HepG2 (cell line): ENCODE measurements around the gene CASKIN1. TPM values are rescaled to one million over a fixed set of nuclear protein-coding genes. Genes with fewer than 3 reads are reported as not detected.

Experiments
- CEBPG ChIP-seq: IDR thresholded peaks from 2 replicates; pipeline ENCODE4 v1.6.1; 2016
- EED ChIP-seq: sonication (generic); formaldehyde crosslinking; IDR thresholded peaks from 2 replicates; pipeline ENCODE4 v1.5.0; 2020; ENCODE audit warnings: mild to moderate bottlenecking, missing genetic modification reagents
- EHMT2 ChIP-seq: fragments of 200-600 bp; sonication (generic); IDR thresholded peaks from 2 replicates; pipeline ENCODE4 v1.7.0; 2017; ENCODE audit warnings: antibody characterized with exemption, low read depth, low read length, borderline replicate concordance
- HDAC2 ChIP-seq: sonication (generic); formaldehyde crosslinking; IDR thresholded peaks from 2 replicates; pipeline ENCODE4 v1.4.0; 2020; ENCODE audit warnings: missing genetic modification reagents
- HMG20B ChIP-seq: conservative IDR thresholded peaks from 2 replicates; pipeline ENCODE4 v1.6.1; 2016; ENCODE audit warnings: missing genetic modification reagents, missing compliant biosample characterization
- KAT8 ChIP-seq: IDR thresholded peaks from 2 replicates; pipeline ENCODE4 v1.6.1; 2016; ENCODE audit warnings: missing genetic modification reagents, missing compliant biosample characterization
- MAFG ChIP-seq: sonication (generic); formaldehyde crosslinking; IDR thresholded peaks from 2 replicates; pipeline ENCODE4 v1.5.1; 2020; ENCODE audit warnings: mild to moderate bottlenecking, missing genetic modification reagents
- MAZ ChIP-seq, 2 experiments: sonication (generic) in 1 of 2; formaldehyde crosslinking in 1 of 2; IDR thresholded peaks; 2 replicates each; pipeline versions ENCODE4 v1.5.0 to v1.6.1; 2012 to 2020; ENCODE audit warnings: low read depth in 2 of 2, mild to moderate bottlenecking in 2 of 2, borderline replicate concordance in 1 of 2, improper control_type of control experiment in 1 of 2, low read length in 1 of 2, missing genetic modification reagents in 1 of 2, moderate library complexity in 1 of 2
- MIER3 ChIP-seq: IDR thresholded peaks from 2 replicates; pipeline ENCODE4 v1.6.1; 2016; ENCODE audit warnings: missing compliant biosample characterization, borderline replicate concordance
- NBN ChIP-seq: fragments of 450-650 bp; conservative IDR thresholded peaks from 2 replicates; pipeline ENCODE4 v1.6.1; 2017
- PAWR ChIP-seq: sonication (generic); formaldehyde crosslinking; IDR thresholded peaks from 2 replicates; pipeline ENCODE4 v1.4.0; 2020; ENCODE audit warnings: missing genetic modification reagents, mild to moderate bottlenecking, borderline replicate concordance
- PHF5A ChIP-seq: IDR thresholded peaks from one replicate; pipeline ENCODE4 v1.6.1; 2018; ENCODE audit warnings: low read depth, missing genetic modification reagents; ENCODE audit not compliant: unreplicated experiment
- SMAD9 ChIP-seq: sonication (generic); formaldehyde crosslinking; IDR thresholded peaks from 2 replicates; pipeline ENCODE4 v1.5.1; 2020; ENCODE audit warnings: mild to moderate bottlenecking, missing genetic modification reagents
- TAF15 ChIP-seq: fragments of 200-400 bp; formaldehyde crosslinking; IDR thresholded peaks from one replicate; pipeline ENCODE4 v1.6.1; 2018; ENCODE audit warnings: mild to moderate bottlenecking, low read depth, low read length; ENCODE audit not compliant: poor library complexity, severe bottlenecking
- TEAD2 ChIP-seq: sonication (generic); formaldehyde crosslinking; IDR thresholded peaks from 2 replicates; pipeline ENCODE4 v1.9.0; 2021; ENCODE audit warnings: missing genetic modification reagents
- TEAD3 ChIP-seq: optimal IDR thresholded peaks from 2 replicates; pipeline ENCODE3; 2016; ENCODE audit warnings: borderline replicate concordance
- ZBTB7A ChIP-seq: sonication (generic); formaldehyde crosslinking; IDR thresholded peaks from 2 replicates; pipeline ENCODE4 v1.8.0; 2022; ENCODE audit warnings: mild to moderate bottlenecking, missing genetic modification reagents
- ZNF121 ChIP-seq: sonication (generic); formaldehyde crosslinking; IDR thresholded peaks from 2 replicates; pipeline ENCODE4 v1.5.0; 2020; ENCODE audit warnings: mild to moderate bottlenecking, missing genetic modification reagents
- ZNF263 ChIP-seq: sonication (generic); formaldehyde crosslinking; IDR thresholded peaks from 2 replicates; pipeline ENCODE4 v1.4.0; 2020; ENCODE audit warnings: missing genetic modification reagents
- ZNF430 ChIP-seq: sonication (generic); formaldehyde crosslinking; IDR thresholded peaks from 2 replicates; pipeline ENCODE4 v1.9.0; 2021; ENCODE audit warnings: mild to moderate bottlenecking, missing genetic modification reagents
- ZNF563 ChIP-seq: sonication (generic); formaldehyde crosslinking; IDR thresholded peaks from 2 replicates; pipeline ENCODE4 v1.8.0; 2022; ENCODE audit warnings: mild to moderate bottlenecking, moderate library complexity, missing genetic modification reagents
- ZNF589 ChIP-seq: sonication (generic); formaldehyde crosslinking; conservative IDR thresholded peaks from 2 replicates; pipeline ENCODE4 v1.8.0; 2022; ENCODE audit warnings: mild to moderate bottlenecking, moderate library complexity, missing genetic modification reagents
- ZNF598 ChIP-seq: sonication (generic); formaldehyde crosslinking; IDR thresholded peaks from 2 replicates; pipeline ENCODE4 v1.5.1; 2020; ENCODE audit warnings: mild to moderate bottlenecking, missing genetic modification reagents, borderline replicate concordance
- ZNF629 ChIP-seq: sonication (generic); formaldehyde crosslinking; conservative IDR thresholded peaks from 2 replicates; pipeline ENCODE4 v1.5.0; 2020; ENCODE audit warnings: missing genetic modification reagents
- ZNF747 ChIP-seq: sonication (generic); formaldehyde crosslinking; IDR thresholded peaks from 2 replicates; pipeline ENCODE4 v1.8.1; 2023; ENCODE audit warnings: missing genetic modification reagents, mild to moderate bottlenecking, borderline replicate concordance
- ZNF878 ChIP-seq: sonication (generic); formaldehyde crosslinking; IDR thresholded peaks from 2 replicates; pipeline ENCODE4 v1.8.1; 2023; ENCODE audit warnings: mild to moderate bottlenecking, missing genetic modification reagents, moderate library complexity
- polyA plus RNA-seq, 8 experiments: library from polyadenylated mRNA; depleted of rRNA in 3 of 8; stranded (reverse) in 7 of 8; unstranded in 1 of 8; fragments of >200 nt; fragmentation: Illumina TruSeq in 4 of 8; extraction: Trizol in 4 of 8; gene quantifications; 2 replicates each; pipeline versions ENCODE4 v1.2.1 to v1.2.3, GENCODE V29; 2011 to 2016; ENCODE audit warnings: low read depth in 4 of 8, missing spikeins in 1 of 8, mixed read lengths in 1 of 8; ENCODE audit not compliant: insufficient read depth in 1 of 8
- total RNA-seq, 5 experiments: library from RNA; depleted of rRNA; stranded (reverse); fragments of >200 nt; fragmentation: Illumina TruSeq; extraction: Trizol; gene quantifications; 2 replicates each; pipeline ENCODE4 v1.2.3, GENCODE V29; 2016; ENCODE audit warnings: low read depth in 1 of 5
- TF ChIP-seq, protein P1 (sequence below): fragments of 450-650 bp; IDR thresholded peaks from 2 replicates; pipeline ENCODE4 v1.6.1; 2017
- TF ChIP-seq, protein P2 (sequence below): conservative IDR thresholded peaks from 2 replicates; pipeline ENCODE4 v1.6.1; 2018; ENCODE audit warnings: missing genetic modification reagents
- TF ChIP-seq, protein P3 (sequence below): sonication (generic); formaldehyde crosslinking; IDR thresholded peaks from 2 replicates; pipeline ENCODE4 v1.8.1; 2023; ENCODE audit warnings: mild to moderate bottlenecking, missing genetic modification reagents

Gene CASKIN1
- total and polyA plus RNA-seq, 2 of the 13 experiments (the other 11 are each of a cell fraction or from before 2014, with no cell fraction given), result 1.2 to 2.2 TPM

DNA sequence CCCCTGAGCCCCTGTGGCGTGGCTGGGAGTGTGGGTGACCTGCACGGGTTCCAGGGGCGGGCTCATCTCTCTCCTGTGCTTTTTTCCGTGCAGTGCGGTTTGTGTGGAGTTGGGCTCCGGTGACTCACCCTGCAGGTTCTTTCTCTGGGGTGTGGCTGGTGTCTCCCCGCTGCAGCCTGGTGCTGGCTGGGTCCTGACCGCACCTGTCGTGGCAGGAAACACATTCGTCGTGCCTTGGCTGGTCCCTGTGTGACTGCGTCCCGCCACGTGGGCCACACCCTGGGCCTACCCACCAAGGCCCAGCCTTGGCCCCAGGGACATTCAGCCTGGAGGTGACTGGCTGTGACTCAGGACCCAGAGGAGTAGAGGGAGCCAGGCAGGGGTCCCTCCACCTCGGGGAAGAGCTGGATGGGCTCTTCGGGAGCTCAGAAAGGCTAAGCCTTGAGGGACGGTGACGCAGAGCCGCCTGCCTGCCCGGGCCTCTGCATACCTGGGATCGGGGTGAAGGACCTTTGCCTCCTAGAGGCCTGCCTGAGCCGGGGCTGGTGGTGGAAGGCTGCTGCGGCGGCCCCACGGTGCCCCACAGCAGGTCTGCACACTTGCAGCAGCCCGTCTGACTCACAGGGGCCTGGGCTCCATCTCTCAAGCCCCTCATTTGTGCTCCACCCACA, 33.1 kb downstream of the CASKIN1 start (continued):
- TF ChIP-seq PHF5A (CRISPR knock-in tag) (no peak), PAWR (CRISPR knock-in tag) (no peak), TEAD3 (CRISPR knock-in tag) (peak; percentile 79), MIER3 (CRISPR knock-in tag) (no peak), ZNF121 (CRISPR knock-in tag) (no peak; the same call in 1 of the 2 replicates), KAT8 (CRISPR knock-in tag) (no peak), ZNF563 (CRISPR knock-in tag) (no peak), EED (CRISPR knock-in tag) (peak; percentile 20; the same call in 1 of the 2 replicates), MAFG (CRISPR knock-in tag) (no peak), HMG20B (CRISPR knock-in tag) (no peak), ZNF598 (CRISPR knock-in tag) (no peak), TEAD2 (CRISPR knock-in tag) (no peak), SMAD9 (CRISPR knock-in tag) (no peak), CEBPG (no peak), TAF15 (no peak), ZNF747 (CRISPR knock-in tag) (no peak), EHMT2 (no peak), MAZ (IDR thresholded peaks at IDR 0.05; ENCODE audit: borderline replicate concordance, low read depth, low read length) (0 out of 2 replicates have a peak, but pooled peaks have one; percentile 13), MAZ (CRISPR knock-in tag; IDR thresholded peaks at IDR 0.05; ENCODE audit: low read depth) (0 out of 2 replicates have a peak, but pooled peaks have one; percentile 24), ZBTB7A (CRISPR knock-in tag) (no peak), ZNF589 (CRISPR knock-in tag) (no peak), ZNF263 (0 out of 2 replicates have a peak, but pooled peaks have one; percentile 6), ZNF878 (CRISPR knock-in tag) (no peak), HDAC2 (CRISPR knock-in tag) (peak; percentile 40; the same call in 1 of the 2 replicates), NBN (no peak), ZNF629 (no peak), ZNF430 (no peak)
- TF ChIP-seq, protein P1, sequence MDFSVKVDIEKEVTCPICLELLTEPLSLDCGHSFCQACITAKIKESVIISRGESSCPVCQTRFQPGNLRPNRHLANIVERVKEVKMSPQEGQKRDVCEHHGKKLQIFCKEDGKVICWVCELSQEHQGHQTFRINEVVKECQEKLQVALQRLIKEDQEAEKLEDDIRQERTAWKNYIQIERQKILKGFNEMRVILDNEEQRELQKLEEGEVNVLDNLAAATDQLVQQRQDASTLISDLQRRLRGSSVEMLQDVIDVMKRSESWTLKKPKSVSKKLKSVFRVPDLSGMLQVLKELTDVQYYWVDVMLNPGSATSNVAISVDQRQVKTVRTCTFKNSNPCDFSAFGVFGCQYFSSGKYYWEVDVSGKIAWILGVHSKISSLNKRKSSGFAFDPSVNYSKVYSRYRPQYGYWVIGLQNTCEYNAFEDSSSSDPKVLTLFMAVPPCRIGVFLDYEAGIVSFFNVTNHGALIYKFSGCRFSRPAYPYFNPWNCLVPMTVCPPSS, result no peak
- TF ChIP-seq, protein P2, sequence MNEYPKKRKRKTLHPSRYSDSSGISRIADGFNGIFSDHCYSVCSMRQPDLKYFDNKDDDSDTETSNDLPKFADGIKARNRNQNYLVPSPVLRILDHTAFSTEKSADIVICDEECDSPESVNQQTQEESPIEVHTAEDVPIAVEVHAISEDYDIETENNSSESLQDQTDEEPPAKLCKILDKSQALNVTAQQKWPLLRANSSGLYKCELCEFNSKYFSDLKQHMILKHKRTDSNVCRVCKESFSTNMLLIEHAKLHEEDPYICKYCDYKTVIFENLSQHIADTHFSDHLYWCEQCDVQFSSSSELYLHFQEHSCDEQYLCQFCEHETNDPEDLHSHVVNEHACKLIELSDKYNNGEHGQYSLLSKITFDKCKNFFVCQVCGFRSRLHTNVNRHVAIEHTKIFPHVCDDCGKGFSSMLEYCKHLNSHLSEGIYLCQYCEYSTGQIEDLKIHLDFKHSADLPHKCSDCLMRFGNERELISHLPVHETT, result no peak
- TF ChIP-seq, protein P3, sequence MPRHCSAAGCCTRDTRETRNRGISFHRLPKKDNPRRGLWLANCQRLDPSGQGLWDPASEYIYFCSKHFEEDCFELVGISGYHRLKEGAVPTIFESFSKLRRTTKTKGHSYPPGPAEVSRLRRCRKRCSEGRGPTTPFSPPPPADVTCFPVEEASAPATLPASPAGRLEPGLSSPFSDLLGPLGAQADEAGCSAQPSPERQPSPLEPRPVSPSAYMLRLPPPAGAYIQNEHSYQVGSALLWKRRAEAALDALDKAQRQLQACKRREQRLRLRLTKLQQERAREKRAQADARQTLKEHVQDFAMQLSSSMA (CRISPR knock-in tag), result no peak
